AG20443 (cell line): Measurements from ENCODE around the gene PYGO2.
"Not testable (repeated sequence)": the region's sequence is repeated elsewhere in the genome, so short reads cannot be mapped to it uniquely, and the experiment has no call there.

Source experiments
- DNase-seq: peaks from one replicate; pipeline ENCODE4 v3.0.0; 2012; ENCODE audit warnings: low spot score, mixed read lengths

The PYGO2 gene

GRCh38 chr1:155000411-155000725, 38.8 kb upstream of the PYGO2 start:
- DNase-seq, result no peak

- no peak for DNase-seq
Measured at GRCh38 chr1:154999571-155000410, 38.2 kb upstream of the PYGO2 start.

GRCh38 chr1:154998818-154999570, 37.4 kb upstream of the PYGO2 start:
- DNase-seq, result peak; percentile 79

- DNase-seq, result no peak
Measured at GRCh38 chr1:154998201-154998780, 36.7 kb upstream of the PYGO2 start.

GRCh38 chr1:154996966-154997701, 35.6 kb upstream of the PYGO2 start:
- no peak for DNase-seq

GRCh38 chr1:154995301-154995983, 33.9 kb upstream of the PYGO2 start:
- DNase-seq, result peak; percentile 80

GRCh38 chr1:154994591-154994990, 33.0 kb upstream of the PYGO2 start:
- no peak for DNase-seq

GRCh38 chr1:154994269-154994587, 32.6 kb upstream of the PYGO2 start:
- no peak for DNase-seq

- no peak for DNase-seq
Measured at GRCh38 chr1:154993572-154994268, 32.1 kb upstream of the PYGO2 start, which contains the start of gene LENEP. LENEP (plus strand) TSS chr1:154993586; CDS start chr1:154993608, 22 bp downstream.

GRCh38 chr1:154992721-154993571, 31.4 kb upstream of the PYGO2 start:
- DNase-seq, result no peak

- no peak for DNase-seq
Measured at GRCh38 chr1:154990276-154990675, 28.7 kb upstream of the PYGO2 start.

GRCh38 chr1:154989195-154989860, 27.7 kb upstream of the PYGO2 start:
- no peak for DNase-seq

GRCh38 chr1:154988058-154988954, 26.7 kb upstream of the PYGO2 start:
- DNase-seq, result no peak

GRCh38 chr1:154987326-154987725, 25.7 kb upstream of the PYGO2 start:
- no peak for DNase-seq

- not testable (repeated sequence) for DNase-seq
Measured at GRCh38 chr1:154986736-154987135, 25.2 kb upstream of the PYGO2 start.

- no peak for DNase-seq
Measured at GRCh38 chr1:154983776-154984466, 22.3 kb upstream of the PYGO2 start.

- DNase-seq, result peak; percentile 97
Measured at GRCh38 chr1:154982897-154983648, 21.5 kb upstream of the PYGO2 start, which contains the start of gene FLAD1. FLAD1 (plus strand) TSS chr1:154983344; CDS start chr1:154983695, 351 bp downstream.
